NCI-H526 (cell line): Measurements from ENCODE around the gene VWA8.
A peak's percentile ranks its signal among the peaks of the same experiment; 100 is the strongest.
"Not testable (repeated sequence)": the region's sequence is repeated elsewhere in the genome, so short reads cannot be mapped to it uniquely, and the experiment has no call there.

Experiments
- DNase-seq, 2 experiments: peaks; one replicate each; lab custom pipeline; 2025; lab: John Stamatoyannopoulos, UW

VWA8 gene

GRCh38 chr13:41851351-41851750 lies 109.6 kb downstream of the VWA8 start:
- DNase-seq, result no peak

GRCh38 chr13:41848435-41849255 lies 112.3 kb downstream of the VWA8 start:
- DNase-seq, result no peak

- DNase-seq, result no peak
Observed at GRCh38 chr13:41847216-41847615, 113.7 kb downstream of the VWA8 start.

DNA sequence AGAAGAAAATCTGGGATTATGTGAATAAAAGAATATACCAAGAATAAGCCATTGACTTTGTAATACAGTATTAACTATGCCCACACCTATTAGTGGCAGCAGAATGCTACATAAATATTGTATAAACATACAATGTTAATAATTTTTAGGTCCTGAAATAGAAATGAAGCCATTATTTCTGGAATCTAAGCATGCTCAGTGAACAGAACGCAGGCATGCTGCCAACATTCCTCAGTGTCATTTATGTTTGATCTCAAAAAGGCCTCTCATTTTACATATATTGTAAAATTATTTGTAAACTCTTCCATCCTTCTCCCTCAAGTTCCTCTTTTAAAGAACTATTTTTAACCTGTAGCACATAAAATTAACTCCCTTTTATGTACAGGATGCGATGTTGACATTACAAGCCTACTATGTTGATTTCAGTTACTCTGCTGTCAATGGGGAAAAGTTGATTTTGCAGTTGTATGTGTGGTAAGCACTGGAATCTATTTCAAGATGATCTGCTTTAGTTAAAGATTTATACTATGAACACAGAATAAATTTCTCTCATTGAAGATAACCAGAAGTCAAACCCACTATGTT lies 118.8 kb downstream of the VWA8 start:
- DNase-seq, result no peak

- no peak for DNase-seq
Observed at GRCh38 chr13:41837629-41838028, 123.3 kb downstream of the VWA8 start.

GRCh38 chr13:41835871-41836270 lies 125.0 kb downstream of the VWA8 start:
- no peak for DNase-seq

DNA sequence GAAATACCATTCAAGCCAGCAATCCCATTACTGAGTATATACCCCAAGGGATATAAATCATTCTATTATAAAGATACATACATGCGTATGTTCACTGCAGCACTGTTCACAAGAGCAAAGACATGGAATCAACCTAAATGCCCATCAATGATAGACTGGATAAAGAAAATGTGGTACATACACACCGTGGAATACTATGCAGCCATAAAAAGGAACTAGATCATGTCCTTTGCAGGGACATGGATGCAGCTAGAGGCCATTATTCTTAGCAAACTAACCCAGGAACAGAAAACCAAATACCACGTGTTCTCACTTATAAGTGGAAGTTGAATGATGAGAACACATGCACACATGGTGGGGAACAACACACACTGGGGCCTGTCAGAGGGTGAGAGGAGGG lies 126.2 kb downstream of the VWA8 start:
- not testable (repeated sequence) for DNase-seq

GRCh38 chr13:41833831-41834230 lies 127.1 kb downstream of the VWA8 start:
- DNase-seq, result no peak

DNA sequence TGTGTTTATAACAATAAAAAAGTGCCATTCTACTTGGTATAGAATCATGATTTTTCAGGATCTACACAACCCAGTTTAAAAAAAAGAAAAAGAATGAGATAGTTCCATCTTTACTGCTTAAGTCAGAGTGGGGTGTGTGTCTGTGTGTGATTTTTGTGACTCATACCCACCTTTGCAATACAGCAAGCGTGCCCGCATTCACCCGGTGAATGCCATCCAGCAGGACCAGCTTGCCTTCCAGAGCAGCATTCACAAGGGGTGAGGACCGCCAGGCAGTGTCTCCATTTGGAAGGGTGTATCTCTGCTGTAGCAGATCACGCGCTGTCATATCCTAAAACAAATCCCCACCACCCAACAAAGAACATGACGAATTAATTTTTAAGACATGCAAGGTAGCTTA lies 127.7 kb downstream of the VWA8 start:
- DNase-seq, result no peak

DNA sequence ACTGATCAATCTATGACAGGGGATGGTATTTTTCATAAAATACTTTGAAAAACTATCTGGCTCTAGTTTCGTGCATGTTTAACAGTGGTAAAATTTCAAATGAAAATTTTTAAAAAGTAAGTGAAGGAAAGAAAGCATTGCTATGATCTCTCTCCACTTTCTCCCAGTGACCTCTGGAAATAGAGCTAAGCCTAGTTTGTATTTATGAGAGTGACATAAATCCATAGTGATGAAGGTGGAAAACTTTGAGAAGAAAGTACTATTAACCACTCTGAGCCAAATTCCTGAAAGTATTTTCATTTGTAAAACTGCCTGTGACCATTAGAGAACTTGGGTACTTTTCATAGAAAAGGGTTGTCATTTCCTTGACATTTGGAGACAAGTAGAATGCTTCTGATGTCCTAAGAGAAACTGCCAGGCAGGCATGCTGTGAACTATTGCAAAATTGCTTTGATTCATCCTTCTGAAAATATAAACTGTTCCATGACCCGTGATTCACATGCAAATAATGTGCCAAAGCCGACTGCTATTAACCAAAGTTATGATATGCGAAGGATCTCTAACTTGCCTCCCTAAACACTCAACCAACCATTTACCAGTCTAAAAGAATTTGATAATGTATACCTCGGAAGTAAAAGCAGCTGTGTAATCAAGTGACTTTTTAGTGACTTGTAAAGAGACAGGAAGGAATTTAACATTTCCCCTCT lies 133.2 kb downstream of the VWA8 start:
- peak in 1 of 2 experiments; percentile 28 for DNase-seq

DNA sequence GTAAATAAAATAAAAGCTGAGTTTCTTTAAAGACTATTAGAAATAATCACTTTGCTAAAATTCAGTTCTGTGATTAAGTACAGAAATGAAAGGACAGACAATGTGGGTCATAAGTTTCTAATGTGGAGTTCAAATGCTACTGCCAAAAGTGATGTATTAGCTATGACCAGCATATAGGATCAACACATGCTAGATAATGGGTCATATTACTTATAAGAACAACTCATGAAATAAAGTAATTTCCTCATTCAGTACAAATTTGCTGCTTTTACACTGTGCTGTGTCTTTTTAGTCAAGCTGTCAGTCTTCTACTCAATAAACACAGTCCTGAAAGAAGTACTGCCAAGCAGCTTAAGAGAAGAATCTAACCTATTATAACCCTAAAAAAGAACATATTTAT lies 135.2 kb downstream of the VWA8 start:
- DNase-seq, result no peak

DNA sequence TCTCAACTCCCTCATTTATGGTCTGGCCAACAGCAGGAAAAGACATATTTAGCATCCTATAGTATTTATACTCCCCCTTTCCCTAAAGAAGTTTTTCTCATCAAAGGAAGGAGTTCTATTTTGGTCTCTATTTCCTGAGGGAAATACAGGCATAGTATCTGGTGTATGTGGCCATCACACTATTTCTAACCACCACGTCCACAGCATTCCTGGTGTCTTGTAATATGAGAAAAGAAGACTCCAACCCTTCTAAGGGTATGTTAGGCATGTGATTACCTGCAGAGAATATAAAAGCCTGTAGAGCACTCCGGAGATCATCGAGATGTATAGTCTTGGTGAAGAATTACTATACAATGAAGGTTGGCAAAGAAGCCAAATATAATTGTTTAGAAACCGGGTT lies 137.4 kb downstream of the VWA8 start:
- DNase-seq, result no peak

DNA sequence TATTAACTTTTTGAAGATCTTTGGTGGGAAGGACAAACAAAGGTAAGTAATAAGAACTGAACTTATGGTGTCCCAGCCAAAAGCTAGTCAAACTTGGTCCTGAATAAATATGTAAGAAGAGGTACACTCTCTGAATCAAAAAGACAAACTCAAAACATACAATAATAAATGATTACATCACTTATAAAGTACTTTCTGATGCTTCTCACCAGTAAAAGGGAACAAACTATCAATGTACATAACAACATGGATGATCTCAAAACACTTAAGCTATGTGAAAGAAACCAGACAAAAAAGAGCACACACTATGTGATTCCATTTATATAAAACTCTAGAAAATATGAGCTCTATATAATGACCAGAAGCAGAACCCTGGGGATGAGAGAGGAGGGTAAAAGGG lies 138.3 kb downstream of the VWA8 start:
- DNase-seq, result no peak

DNA sequence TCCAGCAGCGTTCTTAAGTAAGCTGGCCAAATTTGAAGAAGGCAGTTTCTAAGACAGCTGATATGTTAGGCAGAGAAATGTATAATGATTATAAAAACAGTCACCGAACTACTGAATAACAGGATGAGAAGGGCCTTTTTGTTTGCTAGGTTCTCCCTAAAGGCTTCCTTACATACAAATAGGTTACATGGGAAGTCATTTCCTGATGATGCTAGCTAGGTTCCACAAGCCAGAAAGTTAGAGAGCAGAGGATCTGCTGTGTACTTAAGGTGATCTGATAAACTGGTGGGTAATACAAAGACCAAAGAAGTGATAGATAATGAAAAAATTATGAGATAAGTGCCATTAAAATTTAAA lies 139.7 kb downstream of the VWA8 start:
- no peak for DNase-seq

- DNase-seq, result no peak
Observed at GRCh38 chr13:41820581-41821237, 140.2 kb downstream of the VWA8 start.

DNA sequence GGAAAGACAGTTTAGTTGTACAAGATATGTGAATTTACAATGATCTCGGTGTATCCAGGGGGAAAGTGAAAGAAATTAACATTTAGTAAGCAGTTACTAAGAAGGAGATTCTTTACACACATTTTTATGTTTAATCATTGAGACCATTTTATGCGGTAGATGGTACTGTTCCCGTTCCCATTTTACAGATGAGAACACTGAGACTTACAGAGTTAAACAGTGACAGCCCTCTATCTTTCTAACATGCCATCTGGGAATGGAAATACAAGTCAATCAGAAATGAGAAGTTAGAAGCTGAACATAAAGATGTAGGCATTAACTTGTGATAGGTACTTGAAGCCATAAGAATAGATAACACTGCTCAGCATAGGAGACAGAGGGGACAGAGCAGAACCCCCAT lies 144.9 kb downstream of the VWA8 start:
- DNase-seq, result no peak

DNA sequence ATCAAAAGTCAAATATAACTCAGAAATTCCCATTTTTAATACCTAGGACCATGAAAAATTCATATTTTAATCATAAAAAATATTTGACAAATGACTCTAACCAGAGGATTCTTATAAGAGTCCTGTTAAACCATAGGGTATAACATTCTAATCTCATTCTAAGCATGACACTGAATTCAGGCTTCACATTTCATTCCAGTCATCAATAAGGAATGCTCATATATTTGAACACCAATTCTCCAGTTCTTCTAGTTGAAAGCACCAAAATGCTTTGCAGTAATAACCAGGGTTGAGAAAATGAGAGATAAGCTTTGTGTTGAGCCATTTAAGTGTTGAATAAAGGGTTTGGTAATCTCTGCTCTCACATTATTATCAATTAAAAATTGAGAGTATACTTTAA lies 147.5 kb downstream of the VWA8 start:
- DNase-seq, result no peak

DNA sequence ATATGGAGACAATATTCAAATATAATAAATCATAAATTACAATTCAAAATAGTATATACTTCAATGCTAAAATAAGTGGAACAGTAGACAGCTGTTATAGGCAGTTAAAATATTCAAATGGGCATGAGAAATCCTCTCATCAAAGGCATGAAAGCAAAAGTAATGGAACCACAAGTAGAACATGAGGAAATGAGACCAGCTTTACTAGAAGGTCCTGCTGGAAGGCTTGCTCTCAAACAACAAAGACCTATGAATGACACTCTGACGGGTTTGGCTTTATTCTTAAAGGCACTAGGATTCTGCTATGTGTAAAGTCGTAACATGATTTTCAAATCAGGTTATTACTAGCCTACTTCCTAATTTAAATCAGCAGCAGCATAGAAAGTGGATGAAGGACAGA lies 148.1 kb downstream of the VWA8 start:
- DNase-seq, result peak; percentile 11 to 42

DNA sequence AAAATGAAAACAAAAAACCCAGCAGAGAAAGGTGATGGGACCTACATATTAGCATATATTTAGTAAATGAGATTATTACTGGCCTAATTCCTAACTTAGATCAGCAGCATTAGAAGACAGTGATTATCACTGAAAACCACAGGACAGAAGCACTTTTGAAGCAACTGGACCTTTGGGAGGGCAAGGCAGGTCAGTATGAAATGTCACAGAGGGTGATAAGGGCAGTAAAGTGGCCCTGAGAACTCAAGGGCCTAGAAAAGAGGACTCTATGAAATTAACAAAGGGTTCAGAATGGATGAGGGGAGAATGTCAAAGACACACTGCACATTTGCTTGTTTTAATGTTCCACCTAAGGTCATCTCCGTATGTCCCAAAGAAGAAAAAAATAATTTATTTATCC lies 148.7 kb downstream of the VWA8 start:
- no peak for DNase-seq

DNA sequence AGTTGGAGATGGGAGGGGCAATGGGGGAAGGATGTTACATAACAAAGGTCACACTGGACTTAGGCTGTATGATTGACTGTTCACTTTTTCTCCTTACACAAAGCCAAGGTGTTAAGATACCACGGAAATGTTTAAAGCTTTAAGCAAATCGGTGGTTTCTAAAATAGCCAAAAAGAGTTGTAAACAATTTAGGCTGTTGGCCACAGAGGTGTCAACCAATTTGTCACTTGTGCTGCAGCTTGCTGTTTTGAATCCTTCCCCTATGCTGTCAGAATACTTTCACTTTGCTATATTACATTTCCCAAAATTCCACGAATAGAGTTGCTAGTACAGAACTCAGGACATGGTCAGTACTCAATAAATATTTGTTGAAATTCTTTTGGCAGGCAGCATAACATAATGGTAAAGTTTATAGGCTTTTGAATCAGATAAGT lies 149.3 kb downstream of the VWA8 start:
- DNase-seq, result no peak

DNA sequence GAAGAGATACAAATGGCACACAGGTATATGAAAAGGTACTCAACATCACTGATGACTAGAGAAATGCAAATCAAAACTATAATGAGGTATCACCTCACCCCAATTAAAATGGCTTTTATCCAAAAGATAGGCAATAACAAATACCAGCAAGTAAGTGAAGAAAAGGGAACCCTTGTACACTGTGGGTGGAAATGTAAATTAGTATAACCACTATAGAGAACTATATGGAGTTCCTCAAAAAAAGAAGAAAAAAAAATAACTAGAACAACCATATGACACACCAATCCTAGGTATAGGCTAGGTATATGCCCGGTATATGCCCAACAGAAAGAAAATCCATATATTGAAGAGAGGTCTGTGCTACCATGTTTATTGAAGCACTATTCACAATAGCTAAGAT lies 150.9 kb downstream of the VWA8 start:
- no peak for DNase-seq

DNA sequence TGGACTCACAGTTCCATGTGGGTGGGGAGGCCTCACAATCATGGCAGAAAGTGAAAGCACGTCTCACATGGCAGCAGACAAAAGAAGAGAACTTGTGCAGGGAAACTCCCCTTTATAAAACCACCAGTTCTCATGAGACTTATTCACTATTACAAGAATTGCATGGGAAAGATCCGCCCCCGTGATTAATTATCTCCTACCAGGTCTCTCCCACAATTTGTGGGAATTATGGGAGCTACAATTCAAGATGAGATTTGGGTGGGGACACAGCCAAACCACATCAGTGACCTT lies 157.5 kb downstream of the VWA8 start:
- DNase-seq, result not testable (repeated sequence)
